CD4-positive, alpha-beta T cell (primary cell): ENCODE measurements around the gene TSPAN18. TPM values are rescaled to one million over a fixed set of nuclear protein-coding genes. Genes with fewer than 3 reads are reported as not detected.

ENCODE experiments used
- ATAC-seq: fragments of 200-7000 bp; cut with Tn5 transposase; one replicate; pipeline ENCODE4 v1.10.0; 2022; ENCODE audit warnings: mild to moderate bottlenecking; ENCODE audit not compliant: poor library complexity
- CTCF ChIA-PET: fragments of 350-600 bp; sonication (Branson Sonifier 250); formaldehyde crosslinking; loops from one replicate; lab custom pipeline; 2021; ENCODE audit warnings: antibody characterized with exemption, inconsistent platforms; lab: Charles Lee
- POLR2A ChIA-PET: fragments of 350-600 bp; sonication (Branson Sonifier 250); formaldehyde crosslinking; loops from one replicate; lab custom pipeline; 2021; ENCODE audit warnings: antibody characterized with exemption, inconsistent platforms; lab: Charles Lee
- DNase-seq, 14 experiments: peaks; one replicate each; pipeline ENCODE4 v3.0.0-alpha.2; 2013 to 2020; ENCODE audit warnings: mixed read lengths in 2 of 14
- H3K27ac ChIP-seq, 2 donors: one replicate each; pipeline versions ENCODE4 v1.5.1 to v1.7.0; 2013; ENCODE audit warnings: low read length in 2 of 2, low read depth in 1 of 2, mild to moderate bottlenecking in 1 of 2
- H3K27me3 ChIP-seq, 2 experiments: 1 replicate in 1 of 2; 2 replicates in 1 of 2; pipeline versions ENCODE4 v1.6.1 to v1.7.0; 2013; ENCODE audit warnings: low read length in 2 of 2, control low read depth in 1 of 2, mild to moderate bottlenecking in 1 of 2, moderate library complexity in 1 of 2; ENCODE audit not compliant: insufficient read depth in 2 of 2, control insufficient read depth in 1 of 2
- H3K36me3 ChIP-seq: one replicate; pipeline ENCODE4 v1.6.1; 2013; ENCODE audit warnings: low read length, control low read depth; ENCODE audit not compliant: insufficient read depth
- H3K4me1 ChIP-seq: one replicate; pipeline ENCODE4 v1.6.1; 2013; ENCODE audit warnings: low read length, control low read depth; ENCODE audit not compliant: insufficient read depth
- H3K4me3 ChIP-seq: one replicate; pipeline ENCODE4 v1.5.1; 2013; ENCODE audit warnings: mild to moderate bottlenecking, low read length, moderate library complexity
- H3K9me3 ChIP-seq, 2 experiments: 1 replicate in 1 of 2; 2 replicates in 1 of 2; pipeline versions ENCODE4 v1.6.1 to v1.7.0; 2013; ENCODE audit warnings: low read length in 2 of 2, mild to moderate bottlenecking in 2 of 2, control low read depth in 1 of 2, moderate library complexity in 1 of 2; ENCODE audit not compliant: control insufficient read depth in 1 of 2, insufficient read depth in 1 of 2
- H3K27ac Mint-ChIP-seq: one replicate; pipeline ENCODE4 v1.8.0; 2020; ENCODE audit warnings: mixed read lengths
- H3K27me3 Mint-ChIP-seq: one replicate; pipeline ENCODE4 v1.8.0; 2021; ENCODE audit warnings: mixed read lengths
- H3K36me3 Mint-ChIP-seq: one replicate; pipeline ENCODE4 v1.8.0; 2021; ENCODE audit warnings: low read depth, mixed read lengths
- H3K4me1 Mint-ChIP-seq: one replicate; pipeline ENCODE4 v1.8.0; 2021; ENCODE audit warnings: low read depth, mixed read lengths
- H3K4me3 Mint-ChIP-seq: one replicate; pipeline ENCODE4 v1.8.0; 2020; ENCODE audit warnings: mild to moderate bottlenecking, mixed read lengths
- H3K9me3 Mint-ChIP-seq: one replicate; pipeline ENCODE4 v1.8.0; 2020; ENCODE audit warnings: mixed read lengths
- intact Hi-C, 2 experiments: fragments of 100-400 bp; cut with DNase I in 1 of 2; cut with micrococcal nuclease in 1 of 2; formaldehyde crosslinking; loops; one replicate each; pipeline versions ENCODE4 v1.15.1 to v1.9.0; 2023 to 2025; cut with DNase I, micrococcal nuclease
- total RNA-seq, 174 experiments: library from RNA in 2 of 174; stranded (reverse) in 2 of 174; gene quantifications; one replicate each; pipeline ENCODE4 v1.2.3 and lab custom pipeline; 2021 to 2026
- TF ChIP-seq, protein P1 (sequence below): fragments of 200-600 bp; IDR thresholded peaks from one replicate; pipeline ENCODE4 v1.8.0; 2022; ENCODE audit warnings: antibody characterized with exemption, mild to moderate bottlenecking

TSPAN18 gene
- total RNA-seq, 2 experiments from 2014 or later, result 23.0 to 25.3 TPM

DNA sequence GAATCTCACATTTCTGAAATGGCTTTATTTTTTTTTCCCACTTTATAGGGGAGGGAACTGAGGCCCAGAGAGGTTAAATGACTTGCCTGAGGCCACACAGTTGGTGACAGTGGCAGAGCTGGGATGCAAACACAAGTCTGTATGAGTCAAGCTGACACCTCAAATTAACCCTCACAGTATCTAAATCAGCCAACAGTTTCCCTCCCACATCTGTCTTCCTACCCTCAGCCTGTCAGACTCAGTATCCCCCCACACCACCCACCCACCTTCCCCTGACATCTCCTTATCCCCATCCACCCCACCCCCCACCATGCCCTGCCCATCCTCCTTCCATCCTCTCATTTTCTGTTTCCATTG lies 128.7 kb downstream of the TSPAN18 start:
- TF ChIP-seq, protein P1, sequence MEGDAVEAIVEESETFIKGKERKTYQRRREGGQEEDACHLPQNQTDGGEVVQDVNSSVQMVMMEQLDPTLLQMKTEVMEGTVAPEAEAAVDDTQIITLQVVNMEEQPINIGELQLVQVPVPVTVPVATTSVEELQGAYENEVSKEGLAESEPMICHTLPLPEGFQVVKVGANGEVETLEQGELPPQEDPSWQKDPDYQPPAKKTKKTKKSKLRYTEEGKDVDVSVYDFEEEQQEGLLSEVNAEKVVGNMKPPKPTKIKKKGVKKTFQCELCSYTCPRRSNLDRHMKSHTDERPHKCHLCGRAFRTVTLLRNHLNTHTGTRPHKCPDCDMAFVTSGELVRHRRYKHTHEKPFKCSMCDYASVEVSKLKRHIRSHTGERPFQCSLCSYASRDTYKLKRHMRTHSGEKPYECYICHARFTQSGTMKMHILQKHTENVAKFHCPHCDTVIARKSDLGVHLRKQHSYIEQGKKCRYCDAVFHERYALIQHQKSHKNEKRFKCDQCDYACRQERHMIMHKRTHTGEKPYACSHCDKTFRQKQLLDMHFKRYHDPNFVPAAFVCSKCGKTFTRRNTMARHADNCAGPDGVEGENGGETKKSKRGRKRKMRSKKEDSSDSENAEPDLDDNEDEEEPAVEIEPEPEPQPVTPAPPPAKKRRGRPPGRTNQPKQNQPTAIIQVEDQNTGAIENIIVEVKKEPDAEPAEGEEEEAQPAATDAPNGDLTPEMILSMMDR, result no peak
- Mint-ChIP-seq H3K36me3 (no peaks in the 10 kb centered on the region), H3K4me3 (no peak overlapping the region), H3K27me3 (no peaks in the 10 kb centered on the region), H3K27ac (no peak overlapping the region), H3K4me1 (peaks cover 14% of the 10 kb centered on the region), H3K9me3 (no peaks in the 10 kb centered on the region)
- Histone ChIP-seq H3K4me1 (peaks cover 10% of the 10 kb centered on the region), H3K27me3 (no peaks in the 10 kb centered on the region), H3K36me3 (peaks cover 9% of the 10 kb centered on the region), H3K9me3 (no peaks in the 10 kb centered on the region), H3K27ac (no peak overlapping the region), H3K4me3 (no peak overlapping the region)
- CTCF ChIA-PET, result no interaction called here
- POLR2A ChIA-PET, result no interaction called here
- ATAC-seq (no peak), DNase-seq (no peak)
- intact Hi-C loops, result loop anchor here in 1 of 2 experiments (5.0 kb wide), 1 partner anchor 37 kb away; no protein-coding TSS in a partner anchor

DNA sequence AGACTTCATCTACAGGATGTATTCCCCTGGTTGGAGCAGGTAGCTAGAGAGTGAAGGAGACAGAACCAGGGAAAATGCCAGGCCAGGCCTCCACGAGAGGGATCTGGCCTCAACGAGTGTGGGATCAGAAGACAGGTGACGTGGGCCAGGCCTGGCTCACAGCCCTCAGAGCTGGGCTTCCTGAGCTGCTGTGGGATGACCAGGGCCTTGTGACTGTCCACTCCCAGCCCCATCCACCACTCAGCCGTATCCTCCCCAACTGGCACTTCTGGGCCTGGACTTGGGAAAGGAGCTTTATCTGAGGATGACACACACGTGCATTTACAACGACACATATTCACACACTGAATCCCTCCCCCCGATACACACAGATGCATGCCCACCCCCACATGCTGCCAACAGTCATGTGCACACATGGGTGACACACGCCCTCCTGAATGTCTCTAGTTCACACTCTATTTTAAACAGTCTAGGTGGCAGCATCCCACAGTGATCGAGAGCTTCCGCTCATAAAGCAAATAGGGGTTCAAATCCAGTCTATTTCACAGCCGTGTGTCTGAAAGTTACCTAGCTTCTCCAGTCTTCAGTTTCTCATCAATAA lies 130.8 kb downstream of the TSPAN18 start:
- Histone ChIP-seq H3K27me3 (no peaks in the 10 kb centered on the region), H3K27ac (no peak overlapping the region), H3K4me1 (peaks cover 30% of the 10 kb centered on the region), H3K9me3 (no peaks in the 10 kb centered on the region), H3K36me3 (peaks cover 5% of the 10 kb centered on the region), H3K4me3 (no peak overlapping the region)
- Mint-ChIP-seq H3K4me1 (peaks cover 26% of the 10 kb centered on the region), H3K4me3 (no peak overlapping the region), H3K36me3 (no peaks in the 10 kb centered on the region), H3K9me3 (no peaks in the 10 kb centered on the region), H3K27me3 (no peaks in the 10 kb centered on the region), H3K27ac (no peak overlapping the region)
- ChIA-PET CTCF (interaction anchor here (1.0 kb wide), 1 partner anchor 12 kb away, joined by 3 read pairs; no protein-coding TSS in a partner anchor), POLR2A (no interaction called here)
- intact Hi-C loops, result loop anchor here in 1 of 2 experiments (5.0 kb wide), 1 partner anchor 35 kb away; no protein-coding TSS in a partner anchor
- ATAC-seq (no peak), DNase-seq (no peak)
- TF ChIP-seq, protein P1, result no peak

DNA sequence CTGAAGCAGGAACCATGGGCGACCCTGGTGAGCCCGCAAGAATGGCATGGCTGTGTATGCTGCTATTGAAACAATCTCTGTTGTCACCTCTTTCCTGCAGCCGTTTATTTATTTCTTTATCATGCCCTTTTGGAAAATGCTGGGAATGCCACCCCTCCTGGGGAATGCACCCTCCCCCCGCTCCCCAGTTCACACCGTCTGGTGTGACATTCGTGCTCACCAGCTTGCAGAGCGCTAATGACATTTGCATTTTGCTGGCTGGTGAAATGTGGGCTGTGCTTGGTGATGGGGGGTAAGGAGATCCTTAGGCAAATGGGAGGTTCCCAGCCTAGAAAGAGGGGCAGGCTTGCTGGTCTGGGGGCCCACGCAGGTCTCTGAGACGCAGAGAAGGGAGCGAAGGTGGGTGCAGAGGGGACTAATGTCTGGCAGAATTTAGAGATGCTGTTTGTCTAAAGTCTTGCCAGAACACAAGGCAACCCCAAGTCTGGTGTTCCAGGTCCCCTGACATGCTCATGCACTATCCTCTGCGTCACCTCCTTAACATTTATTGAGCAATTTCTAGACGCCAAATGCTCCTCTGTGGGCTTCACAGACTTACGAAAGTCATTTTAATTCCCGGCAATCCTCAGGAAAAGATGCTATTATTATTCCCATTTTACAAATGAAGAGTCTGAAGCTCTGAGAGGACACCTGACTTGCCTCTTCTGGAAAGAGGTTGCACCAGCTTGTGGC lies 132.2 kb downstream of the TSPAN18 start:
- H3K9me3 Mint-ChIP-seq, result no peaks in the 10 kb centered on the region

More for the DNA sequence above, 132.2 kb downstream of the TSPAN18 start:
- no peak for DNase-seq
- H3K27me3 Mint-ChIP-seq, result no peaks in the 10 kb centered on the region
- H3K4me1 ChIP-seq, result peaks cover 34% of the 10 kb centered on the region
- CTCF ChIA-PET, result no interaction called here
- no peak overlapping the region for H3K27ac ChIP-seq
- no peak for ATAC-seq
- H3K27ac Mint-ChIP-seq, result no peak overlapping the region
- peaks cover 29% of the 10 kb centered on the region for H3K4me1 Mint-ChIP-seq
- H3K4me3 ChIP-seq, result no peak overlapping the region
- intact Hi-C loops, result loop anchor here in 1 of 2 experiments (5.0 kb wide), 1 partner anchor 33 kb away; no protein-coding TSS in a partner anchor
- no peaks in the 10 kb centered on the region for H3K27me3 ChIP-seq
- H3K36me3 ChIP-seq, result peaks cover 9% of the 10 kb centered on the region
- no peaks in the 10 kb centered on the region for H3K36me3 Mint-ChIP-seq
- no peak overlapping the region for H3K4me3 Mint-ChIP-seq
- H3K9me3 ChIP-seq, result no peaks in the 10 kb centered on the region
- TF ChIP-seq, protein P1, result no peak
- POLR2A ChIA-PET, result no interaction called here
